Colonic mucosa (tissue), 4 donors: Measurements from ENCODE around the gene ERLEC1. TPM values are rescaled to one million over a fixed set of nuclear protein-coding genes. Genes with fewer than 3 reads are reported as not detected.
"Not testable (repeated sequence)": the region's sequence is repeated elsewhere in the genome, so short reads cannot be mapped to it uniquely, and the experiment has no call there.

Experiments used
- DNase-seq: peaks from one replicate; pipeline ENCODE4 v3.0.0-alpha.2; 2020
- H3K27ac ChIP-seq: fragments of 200-600 bp; one replicate; pipeline ENCODE4 v1.8.0; 2021
- H3K27me3 ChIP-seq: fragments of 200-600 bp; one replicate; pipeline ENCODE4 v1.8.0; 2021
- H3K36me3 ChIP-seq: fragments of 200-600 bp; one replicate; pipeline ENCODE4 v1.8.0; 2021
- H3K4me1 ChIP-seq: fragments of 200-600 bp; one replicate; pipeline ENCODE4 v1.8.0; 2021; ENCODE audit warnings: mild to moderate bottlenecking
- H3K4me3 ChIP-seq: fragments of 200-600 bp; one replicate; pipeline ENCODE4 v1.8.0; 2021
- H3K9ac ChIP-seq, 2 donors: one replicate each; pipeline ENCODE4 v1.7.0; 2013; ENCODE audit warnings: control low read depth in 2 of 2, low read depth in 2 of 2, low read length in 2 of 2
- H3K9me3 ChIP-seq: fragments of 200-600 bp; one replicate; pipeline ENCODE4 v1.8.0; 2021
- intact Hi-C: fragments of 100-400 bp; cut with DNase I; formaldehyde crosslinking; loops from one replicate; pipeline ENCODE4 v1.14.1; 2022
- total RNA-seq, 2 donors: library from RNA; stranded (reverse); fragmentation: NEBNext Ultra II Directional in 1 of 2; extraction: Animal tissue kit (Norgen Biotek cat#: 25700) in 1 of 2; gene quantifications; one replicate each; pipeline ENCODE4 v1.2.1, GENCODE V29; 2021
- TF ChIP-seq, protein P1 (sequence below): fragments of 200-600 bp; IDR thresholded peaks from one replicate; pipeline ENCODE4 v1.8.0; 2022; ENCODE audit warnings: antibody characterized with exemption, mild to moderate bottlenecking
- donor health status: healthy.
- donor health status: DM: no; HTN: no; CAD: no.
- donor health status: DM: no; HTN: no; CAD: no.

The ERLEC1 gene
- total RNA-seq, 2 donors from 2014 or later, result 34.2 to 51.9 TPM

- Histone ChIP-seq H3K9me3 (no peaks in the 10 kb centered on the region), H3K27me3 (no peaks in the 10 kb centered on the region), H3K4me1 (no peaks in the 10 kb centered on the region), H3K4me3 (no peak overlapping the region), H3K9ac (no peak overlapping the region), H3K36me3 (no peaks in the 10 kb centered on the region), H3K27ac (no peak overlapping the region)
- TF ChIP-seq, protein P1, sequence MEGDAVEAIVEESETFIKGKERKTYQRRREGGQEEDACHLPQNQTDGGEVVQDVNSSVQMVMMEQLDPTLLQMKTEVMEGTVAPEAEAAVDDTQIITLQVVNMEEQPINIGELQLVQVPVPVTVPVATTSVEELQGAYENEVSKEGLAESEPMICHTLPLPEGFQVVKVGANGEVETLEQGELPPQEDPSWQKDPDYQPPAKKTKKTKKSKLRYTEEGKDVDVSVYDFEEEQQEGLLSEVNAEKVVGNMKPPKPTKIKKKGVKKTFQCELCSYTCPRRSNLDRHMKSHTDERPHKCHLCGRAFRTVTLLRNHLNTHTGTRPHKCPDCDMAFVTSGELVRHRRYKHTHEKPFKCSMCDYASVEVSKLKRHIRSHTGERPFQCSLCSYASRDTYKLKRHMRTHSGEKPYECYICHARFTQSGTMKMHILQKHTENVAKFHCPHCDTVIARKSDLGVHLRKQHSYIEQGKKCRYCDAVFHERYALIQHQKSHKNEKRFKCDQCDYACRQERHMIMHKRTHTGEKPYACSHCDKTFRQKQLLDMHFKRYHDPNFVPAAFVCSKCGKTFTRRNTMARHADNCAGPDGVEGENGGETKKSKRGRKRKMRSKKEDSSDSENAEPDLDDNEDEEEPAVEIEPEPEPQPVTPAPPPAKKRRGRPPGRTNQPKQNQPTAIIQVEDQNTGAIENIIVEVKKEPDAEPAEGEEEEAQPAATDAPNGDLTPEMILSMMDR, result no peak
- no peak for DNase-seq
- intact Hi-C loops, result no loop called here
Measured at GRCh38 chr2:53829273-53829979, 42.6 kb downstream of the ERLEC1 start.

GRCh38 chr2:53829980-53830290, 43.1 kb downstream of the ERLEC1 start:
- H3K4me3 ChIP-seq, H3K9me3 ChIP-seq, H3K27me3 ChIP-seq, H3K9ac ChIP-seq, DNase-seq, H3K4me1 ChIP-seq, H3K36me3 ChIP-seq, intact Hi-C loops, H3K27ac ChIP-seq: not testable (repeated sequence)

DNA sequence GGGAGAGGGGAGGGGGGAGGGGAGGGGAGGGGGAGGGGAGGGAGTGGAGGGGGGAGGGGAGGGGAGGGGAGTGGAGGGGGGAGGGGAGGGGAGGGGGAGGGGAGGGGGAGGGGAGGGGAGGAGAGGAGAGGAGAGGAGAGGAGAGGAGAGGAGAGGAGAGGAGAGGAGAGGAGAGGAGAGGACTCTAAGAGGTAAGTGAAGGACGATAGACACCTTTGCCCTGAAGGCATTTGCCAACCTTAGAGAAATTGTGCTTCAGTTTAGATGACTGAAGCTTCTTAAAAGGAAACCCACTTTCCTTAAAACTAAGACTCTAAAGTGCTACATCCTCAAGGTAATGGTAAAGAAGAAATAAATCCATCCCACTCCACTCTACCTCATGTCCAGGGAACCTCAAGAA, 53.7 kb downstream of the ERLEC1 start:
- DNase-seq, result no peak
- H3K4me3 ChIP-seq, result no peak overlapping the region
- intact Hi-C loops, result no loop called here
- H3K9ac ChIP-seq, result no peak overlapping the region
- no peaks in the 10 kb centered on the region for H3K9me3 ChIP-seq
- no peak overlapping the region for H3K27ac ChIP-seq
- no peaks in the 10 kb centered on the region for H3K36me3 ChIP-seq
- no peaks in the 10 kb centered on the region for H3K4me1 ChIP-seq
- H3K27me3 ChIP-seq, result no peaks in the 10 kb centered on the region
- TF ChIP-seq, protein P1, result no peak

- H3K36me3 ChIP-seq, H3K9me3 ChIP-seq, H3K27ac ChIP-seq, intact Hi-C loops, DNase-seq, H3K9ac ChIP-seq, H3K27me3 ChIP-seq, H3K4me1 ChIP-seq, H3K4me3 ChIP-seq: not testable (repeated sequence)
Measured at GRCh38 chr2:53841651-53842050, 54.8 kb downstream of the ERLEC1 start.

DNA sequence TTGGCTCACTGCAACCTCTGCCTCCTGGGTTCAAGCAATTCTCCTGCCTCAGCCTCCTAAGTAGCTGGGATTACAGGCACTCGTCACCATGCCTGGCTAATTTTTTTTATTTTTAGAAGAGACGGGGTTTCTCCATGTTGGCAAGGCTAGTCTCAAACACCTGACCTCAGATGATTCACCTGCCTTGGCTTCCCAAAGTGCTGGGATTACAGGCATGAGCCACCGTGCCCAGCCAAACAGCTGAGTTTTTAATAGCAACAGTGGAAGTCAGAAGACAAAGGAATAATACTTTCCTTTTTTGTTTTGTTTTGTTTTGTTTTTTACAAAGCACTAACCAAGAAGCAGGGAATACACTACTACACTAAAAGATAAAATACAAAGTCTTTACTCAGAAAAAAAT, 56.0 kb downstream of the ERLEC1 start:
- Histone ChIP-seq H3K27me3 (no peaks in the 10 kb centered on the region), H3K9ac (no peak overlapping the region), H3K27ac (no peak overlapping the region), H3K4me1 (no peaks in the 10 kb centered on the region), H3K9me3 (no peaks in the 10 kb centered on the region), H3K36me3 (no peaks in the 10 kb centered on the region), H3K4me3 (no peak overlapping the region)
- intact Hi-C loops, result no loop called here
- TF ChIP-seq, protein P1, result no peak
- no peak for DNase-seq

DNA sequence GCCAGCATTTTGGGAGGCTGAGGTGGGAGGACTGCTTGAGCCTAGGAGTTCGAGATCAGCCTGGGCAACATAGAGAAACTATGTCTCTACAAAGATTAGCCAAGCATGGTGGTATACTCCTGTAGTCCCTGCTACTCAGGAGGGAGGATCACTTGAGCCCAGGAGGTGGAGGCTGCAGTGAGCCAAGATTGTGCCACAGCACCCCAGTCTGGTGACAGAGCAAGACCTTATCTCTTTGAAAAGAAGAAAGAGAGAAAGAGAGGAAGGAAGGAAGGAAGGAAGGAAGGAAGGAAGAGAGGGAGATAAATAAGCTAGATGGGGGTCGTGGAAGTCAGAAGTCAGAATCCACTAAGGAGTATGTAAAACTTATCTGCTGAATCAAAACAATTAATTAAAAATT, 56.8 kb downstream of the ERLEC1 start:
- DNase-seq, result no peak
- no peaks in the 10 kb centered on the region for H3K36me3 ChIP-seq
- H3K27me3 ChIP-seq, result no peaks in the 10 kb centered on the region
- TF ChIP-seq, protein P1, result no peak
- H3K9me3 ChIP-seq, result no peaks in the 10 kb centered on the region
- no peak overlapping the region for H3K4me3 ChIP-seq
- H3K9ac ChIP-seq, result no peak overlapping the region
- H3K27ac ChIP-seq, result no peak overlapping the region
- no peaks in the 10 kb centered on the region for H3K4me1 ChIP-seq
- intact Hi-C loops, result no loop called here
